GM18505 (cell line): ENCODE data around the gene ACO2.

Experiments
- ATAC-seq: cut with Tn5 transposase; IDR thresholded peaks from one replicate; pipeline ENCODE4 v1.9.1; 2021; ENCODE audit not compliant: unreplicated experiment
- POLR2A ChIP-seq: IDR thresholded peaks from 4 replicates; pipeline ENCODE4 v1.6.1; 2011; ENCODE audit warnings: borderline replicate concordance; ENCODE audit not compliant: insufficient read depth, insufficient read length; ENCODE audit errors: extremely low read depth

Gene ACO2

GRCh38 chr22:41470886-41471285 lies 2.0 kb downstream of the ACO2 start:
- no peak for ATAC-seq
- TF ChIP-seq POLR2A, result no peak

GRCh38 chr22:41471568-41471967 lies 2.7 kb downstream of the ACO2 start:
- no peak for ATAC-seq
- TF ChIP-seq POLR2A, result no peak

DNA sequence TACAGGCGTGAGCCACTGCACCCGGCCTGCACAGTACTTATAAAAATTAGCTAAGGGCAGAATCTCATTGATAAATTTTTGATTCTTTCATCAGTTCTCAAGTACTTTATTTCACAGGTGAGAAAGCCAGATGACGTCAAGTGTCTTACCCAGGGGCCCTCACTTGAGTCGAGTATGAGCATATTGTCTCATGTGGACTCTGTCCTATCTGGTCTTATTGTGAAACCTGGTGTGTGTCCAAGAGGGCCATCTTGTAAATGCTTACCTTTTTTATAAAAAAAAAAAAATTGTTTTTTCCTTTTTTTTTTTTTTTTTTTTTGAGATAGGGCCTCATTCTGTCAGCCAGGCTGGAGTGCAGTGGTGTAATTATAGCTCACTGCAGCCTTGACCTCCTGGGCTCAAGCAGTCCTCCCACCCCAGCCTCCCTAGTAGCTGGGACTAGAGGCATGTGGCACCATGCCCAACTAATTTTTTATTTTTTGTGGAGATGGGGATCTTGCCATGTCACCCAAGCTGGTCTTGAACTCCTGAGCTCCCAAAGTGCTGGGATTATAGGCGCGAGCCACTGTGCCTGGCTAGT lies 6.0 kb downstream of the ACO2 start:
- TF ChIP-seq POLR2A, result no peak
- no peak for ATAC-seq

DNA sequence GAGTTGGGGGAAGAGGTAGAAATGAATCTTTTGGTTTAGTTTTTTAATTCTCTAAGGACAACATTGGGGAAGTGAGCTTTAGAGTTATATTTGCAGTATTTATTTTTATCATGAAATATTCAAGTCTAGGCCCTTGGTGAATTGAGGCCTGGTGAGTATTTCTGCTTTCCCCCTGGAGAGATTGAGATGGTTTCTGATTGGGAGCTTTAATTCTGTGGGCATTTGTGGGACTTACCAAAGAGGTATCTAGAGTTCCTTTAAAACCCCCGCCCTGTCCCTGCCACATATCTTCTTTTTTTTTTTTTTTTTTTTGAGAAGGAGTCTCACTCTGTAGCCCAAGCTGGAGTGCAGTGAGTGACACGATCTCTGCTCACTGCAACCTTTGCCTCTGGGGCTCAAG lies 9.6 kb downstream of the ACO2 start:
- ATAC-seq, result no peak
- no peak for TF ChIP-seq POLR2A

DNA sequence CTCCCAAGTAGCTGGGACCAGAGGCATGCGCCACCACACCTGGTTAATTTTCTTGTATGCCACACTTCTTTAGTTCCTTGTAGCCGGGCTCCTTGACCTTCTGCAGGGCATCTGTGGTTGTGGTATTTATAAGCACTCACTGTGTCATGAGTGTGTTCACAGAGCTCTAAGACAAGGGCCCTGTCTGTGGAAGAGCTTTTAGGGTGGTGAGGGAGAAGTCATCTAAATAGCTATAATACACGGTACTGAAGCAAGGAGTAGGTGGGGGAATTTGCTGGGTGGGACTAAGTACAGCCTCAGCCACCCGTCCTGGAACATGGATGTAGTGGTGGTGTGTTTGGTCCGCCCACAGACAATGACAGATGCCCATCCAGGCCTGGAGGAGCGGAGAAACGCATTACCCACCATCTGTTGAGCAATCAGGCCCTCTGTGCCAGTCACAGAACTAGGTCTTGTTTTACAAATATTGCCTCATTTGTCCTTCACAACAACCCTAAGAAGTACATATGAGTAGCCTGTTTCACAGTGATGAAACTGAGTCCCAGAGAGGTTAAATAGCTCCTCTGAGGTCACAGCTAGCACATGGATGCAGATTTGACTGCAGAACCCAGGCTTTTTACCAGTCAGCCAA lies 10.1 kb downstream of the ACO2 start:
- no peak for ATAC-seq
- no peak for TF ChIP-seq POLR2A

DNA sequence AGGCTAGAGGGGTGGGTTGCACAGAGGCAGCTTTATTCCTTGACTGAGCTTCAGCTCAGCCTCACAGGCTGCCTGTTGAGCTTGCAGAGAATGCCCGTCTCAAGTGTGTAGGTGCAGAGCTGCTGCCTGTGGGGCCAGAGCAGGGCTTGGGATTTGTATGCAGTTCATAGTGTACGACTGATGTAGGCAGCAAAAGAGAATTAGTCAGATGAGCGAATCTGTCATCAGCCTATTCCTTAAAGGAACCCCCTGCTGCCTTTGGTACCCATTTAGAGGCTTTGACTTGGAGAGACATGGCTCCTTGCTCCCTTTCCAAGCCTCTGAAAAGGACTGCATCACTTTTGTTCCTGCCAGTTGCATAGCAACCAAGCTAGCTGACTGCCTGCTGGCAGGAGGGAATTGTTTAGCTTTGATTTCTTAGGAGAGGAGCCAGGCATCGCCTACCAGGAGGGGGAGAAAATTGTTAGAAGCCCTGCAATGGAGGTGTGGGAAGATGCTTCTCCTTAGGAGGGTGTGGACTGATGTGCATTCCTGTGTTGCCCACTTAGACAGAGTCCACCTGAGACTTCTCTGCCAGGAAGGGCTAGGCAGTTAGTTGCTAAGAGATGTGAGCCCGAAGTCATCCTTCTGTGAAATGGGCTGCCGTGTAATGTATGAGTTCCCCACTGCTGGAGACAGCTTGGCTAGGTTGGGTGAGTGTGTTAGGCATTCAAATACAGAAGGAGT lies 10.9 kb downstream of the ACO2 start:
- no peak for ATAC-seq
- TF ChIP-seq POLR2A, result no peak

DNA sequence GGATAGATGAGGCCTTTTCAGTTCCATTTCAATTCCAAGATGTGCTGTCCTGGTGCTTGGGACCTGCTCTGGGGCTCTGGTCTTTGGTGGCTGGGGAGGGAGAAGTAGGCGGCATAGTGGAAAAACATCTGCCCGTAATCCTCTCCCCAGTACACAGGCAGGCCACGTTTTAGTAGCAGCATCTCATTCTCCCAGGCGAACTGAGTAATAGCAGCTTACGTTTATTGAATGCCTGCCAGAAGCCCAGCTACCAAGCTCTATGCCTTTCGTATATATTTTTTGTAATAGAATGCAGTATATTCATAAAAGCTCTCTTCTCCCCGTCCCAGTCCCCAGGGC lies 11.4 kb downstream of the ACO2 start:
- no peak for ATAC-seq
- no peak for TF ChIP-seq POLR2A

- no peak for TF ChIP-seq POLR2A
- ATAC-seq, result no peak
These were observed 12.4 kb downstream of the ACO2 start for GRCh38 chr22:41481131-41481830.

DNA sequence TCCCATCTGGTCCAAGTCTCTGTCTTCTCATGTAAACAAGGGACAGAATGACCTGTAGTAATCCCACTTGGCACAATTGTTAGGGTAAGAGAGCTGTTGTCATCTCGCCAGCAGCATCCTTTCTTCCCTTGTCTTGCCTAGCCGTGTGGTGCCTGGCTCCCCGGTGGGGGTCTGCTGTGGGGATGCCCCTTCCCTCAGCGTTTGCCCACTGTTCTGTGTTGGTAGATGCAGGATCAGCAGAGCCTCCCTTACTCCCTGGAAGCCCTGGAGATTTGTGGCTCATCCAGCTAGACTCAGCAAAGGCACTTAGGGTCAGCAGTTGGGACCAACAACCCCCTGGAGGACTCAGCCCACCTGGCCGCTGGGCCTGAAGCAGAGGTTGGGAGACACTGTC lies 13.0 kb downstream of the ACO2 start:
- ATAC-seq, result no peak
- TF ChIP-seq POLR2A, result no peak

DNA sequence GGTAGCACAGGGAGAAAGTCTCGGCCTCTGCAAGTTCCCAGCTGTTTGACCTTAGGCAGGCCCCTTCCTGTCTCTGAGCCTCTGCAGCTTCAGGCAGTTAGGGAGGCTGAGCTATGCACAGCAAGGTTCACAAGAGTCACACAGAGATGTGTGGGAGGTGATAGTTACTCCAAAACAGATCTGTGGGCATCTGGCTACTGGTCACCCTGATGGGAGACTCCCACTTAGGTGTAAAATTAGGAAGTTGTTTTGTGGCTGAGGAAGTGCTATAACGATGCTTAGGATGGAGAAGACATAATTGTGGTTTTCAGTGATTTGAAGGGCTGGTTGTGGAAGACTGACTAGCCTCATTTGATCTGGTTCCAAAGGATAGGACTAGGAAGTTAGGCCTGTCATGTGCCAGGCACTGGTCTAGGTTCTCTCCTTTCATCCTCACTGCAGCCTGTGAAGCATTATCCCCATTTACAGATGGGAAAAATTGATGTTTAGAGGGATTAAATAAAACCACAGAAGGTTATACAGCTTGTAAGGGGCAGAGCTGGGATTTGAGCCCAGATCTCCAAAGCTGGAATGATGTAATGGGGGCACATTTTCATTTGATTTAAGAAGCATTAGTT lies 13.5 kb downstream of the ACO2 start:
- TF ChIP-seq POLR2A, result no peak
- no peak for ATAC-seq

DNA sequence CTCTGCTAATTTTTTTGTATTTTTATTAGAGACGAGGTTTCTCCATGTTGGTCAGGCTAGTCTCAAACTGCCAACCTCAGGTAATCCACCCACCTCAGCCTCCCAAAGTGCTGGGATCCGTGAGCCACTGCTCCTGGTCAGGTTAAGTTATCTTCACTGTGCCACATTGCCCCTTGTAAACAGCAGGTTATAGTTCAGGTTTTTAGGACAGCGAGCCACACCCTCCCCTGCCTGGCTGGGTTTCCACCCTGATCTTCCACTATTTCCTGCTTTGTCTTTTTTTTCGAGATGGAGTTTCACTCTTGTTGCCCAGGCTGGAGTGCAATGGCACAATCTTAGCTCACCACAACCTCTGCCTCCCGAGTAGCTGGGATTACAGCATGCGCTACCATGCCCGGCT lies 16.1 kb downstream of the ACO2 start:
- ATAC-seq, result no peak
- no peak for TF ChIP-seq POLR2A

- no peak for TF ChIP-seq POLR2A
- no peak for ATAC-seq
These were observed 18.4 kb downstream of the ACO2 start for GRCh38 chr22:41487037-41487935.
